GM18951 (cell line): ENCODE data around the gene CD200R1L.

Experiments used
- POLR2A ChIP-seq: IDR thresholded peaks from 4 replicates; pipeline ENCODE4 v1.6.1; 2011; ENCODE audit warnings: mild to moderate bottlenecking; ENCODE audit not compliant: insufficient read length, insufficient read depth; ENCODE audit errors: extremely low read depth
- in situ Hi-C: fragments of 300-500 bp; cut with MboI; formaldehyde crosslinking; loops from one replicate; pipeline ENCODE4 v1.12.0; 2022; ENCODE audit warnings: low sequenced_read_pairs, mixed read lengths, inconsistent platforms; ENCODE audit not compliant: unreplicated experiment

CD200R1L gene

GRCh38 chr3:112776836-112777235, 69.8 kb downstream of the CD200R1L start:
- no peak for TF ChIP-seq POLR2A
- in situ Hi-C loops: no loop called here

GRCh38 chr3:112776000-112776399, 70.7 kb downstream of the CD200R1L start:
- TF ChIP-seq POLR2A: no peak

GRCh38 chr3:112775011-112775742, 71.5 kb downstream of the CD200R1L start:
- no peak for TF ChIP-seq POLR2A
- in situ Hi-C loops: no loop called here

More at GRCh38 chr3:112776000-112776399, 70.7 kb downstream of the CD200R1L start:
- in situ Hi-C loops: no loop called here

GRCh38 chr3:112774293-112774926, 72.3 kb downstream of the CD200R1L start:
- in situ Hi-C loops: no loop called here
- no peak for TF ChIP-seq POLR2A

- no peak for TF ChIP-seq POLR2A
- in situ Hi-C loops: no loop called here
Observed at GRCh38 chr3:112773864-112774263, 72.8 kb downstream of the CD200R1L start.

DNA sequence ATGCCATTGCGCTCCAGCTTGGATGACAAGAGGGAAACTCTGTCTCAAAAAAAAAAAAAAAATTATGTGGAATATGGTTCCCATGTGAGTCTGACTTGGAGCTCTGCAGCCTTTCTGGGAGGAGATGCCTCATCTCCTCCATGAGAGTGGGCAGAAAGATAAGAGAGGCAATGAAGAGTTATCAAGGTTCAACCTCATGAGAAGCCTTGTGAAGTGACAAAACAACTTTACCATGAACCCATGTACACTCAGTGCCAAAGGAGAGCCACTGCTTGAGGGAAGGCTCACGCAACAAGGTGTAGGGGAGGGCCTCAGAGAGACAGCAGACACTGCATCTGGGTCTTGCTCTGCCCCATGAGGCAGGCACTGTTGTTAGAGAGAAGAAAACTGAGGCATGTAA, 75.7 kb downstream of the CD200R1L start:
- in situ Hi-C loops: no loop called here
- TF ChIP-seq POLR2A: no peak

- in situ Hi-C loops: no loop called here
- TF ChIP-seq POLR2A: no peak
Observed at GRCh38 chr3:112770032-112770626, 76.5 kb downstream of the CD200R1L start.

DNA sequence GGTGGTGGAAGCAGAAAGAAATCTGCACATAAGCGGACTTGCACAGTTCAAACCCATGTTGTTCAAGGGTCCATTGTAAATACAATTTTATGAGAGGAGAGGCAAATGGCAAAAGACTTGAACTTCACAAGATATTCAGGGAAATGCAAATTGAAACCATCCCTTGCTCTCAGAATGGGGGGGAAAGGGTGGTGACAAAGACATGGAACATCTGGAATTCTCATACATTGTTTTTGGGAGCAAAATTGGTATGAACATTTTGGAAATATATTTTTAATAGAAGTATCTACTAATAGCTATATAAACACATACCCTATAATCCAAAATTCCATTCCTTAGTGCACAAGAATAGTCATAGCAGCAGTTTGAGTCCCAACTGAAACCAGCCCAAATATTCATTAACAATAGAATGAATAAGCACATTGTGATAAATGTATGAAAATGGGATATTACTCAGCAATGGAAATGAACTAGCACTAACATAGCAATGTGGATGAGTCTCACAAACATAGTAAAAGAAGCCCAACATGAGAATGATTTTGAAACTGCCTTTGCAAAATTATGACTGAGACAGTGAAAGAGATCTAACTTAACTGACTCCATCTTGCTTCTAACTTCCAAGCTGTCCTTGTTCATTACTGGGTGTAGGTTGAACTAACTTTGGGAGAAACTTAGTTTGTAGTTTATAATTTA, 77.2 kb downstream of the CD200R1L start:
- in situ Hi-C loops: no loop called here
- no peak for TF ChIP-seq POLR2A

DNA sequence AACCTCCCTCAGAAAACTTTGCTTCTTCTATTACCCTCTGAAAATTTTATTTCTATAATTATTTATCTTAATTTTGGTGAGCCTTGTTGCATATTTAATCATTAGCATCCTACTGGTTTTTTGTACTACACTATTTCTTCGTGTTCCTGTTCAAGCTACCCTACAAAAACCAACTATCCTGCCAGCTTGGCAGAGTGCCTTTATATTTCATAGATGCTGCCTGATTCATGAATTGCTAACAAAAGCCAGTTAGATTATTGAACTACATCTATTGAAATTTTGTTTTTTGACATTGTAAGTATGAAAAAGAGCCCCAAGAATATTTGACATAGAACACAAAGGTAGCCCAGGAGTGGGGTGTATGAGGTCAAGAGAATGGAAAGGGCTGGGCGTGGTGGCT, 78.9 kb downstream of the CD200R1L start:
- in situ Hi-C loops: no loop called here
- TF ChIP-seq POLR2A: no peak

DNA sequence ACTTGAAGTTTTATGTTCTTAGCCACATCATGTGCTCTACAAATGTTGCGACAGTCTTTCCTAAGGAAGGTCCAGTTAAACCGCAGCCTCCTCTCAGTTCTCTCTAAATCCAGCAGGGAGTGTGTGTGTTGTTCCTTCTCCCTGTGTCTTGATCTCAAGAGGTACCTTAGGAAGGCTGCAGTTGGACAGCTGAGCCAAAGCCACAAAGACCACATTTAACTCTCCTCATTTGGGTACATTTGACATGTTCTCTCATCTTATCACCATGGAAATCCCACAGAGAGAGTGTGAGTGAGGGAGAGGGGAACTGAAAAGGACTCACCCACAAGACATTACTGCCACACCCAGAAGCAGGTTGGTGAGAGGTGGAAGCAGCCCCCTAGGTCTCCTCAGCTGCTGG, 79.5 kb downstream of the CD200R1L start:
- TF ChIP-seq POLR2A: no peak
- in situ Hi-C loops: no loop called here
